Activated naive CD4-positive, alpha-beta T cell treated with Interleukin-2 at 50 U/mL for 16 hours (primary cell): ENCODE measurements around the gene GRIN1.
A peak's percentile ranks its signal among the peaks of the same experiment; 100 is the strongest.

ENCODE experiments used
- DNase-seq: peaks from one replicate; pipeline ENCODE4 v3.0.0-alpha.2; 2020

The GRIN1 gene

DNA sequence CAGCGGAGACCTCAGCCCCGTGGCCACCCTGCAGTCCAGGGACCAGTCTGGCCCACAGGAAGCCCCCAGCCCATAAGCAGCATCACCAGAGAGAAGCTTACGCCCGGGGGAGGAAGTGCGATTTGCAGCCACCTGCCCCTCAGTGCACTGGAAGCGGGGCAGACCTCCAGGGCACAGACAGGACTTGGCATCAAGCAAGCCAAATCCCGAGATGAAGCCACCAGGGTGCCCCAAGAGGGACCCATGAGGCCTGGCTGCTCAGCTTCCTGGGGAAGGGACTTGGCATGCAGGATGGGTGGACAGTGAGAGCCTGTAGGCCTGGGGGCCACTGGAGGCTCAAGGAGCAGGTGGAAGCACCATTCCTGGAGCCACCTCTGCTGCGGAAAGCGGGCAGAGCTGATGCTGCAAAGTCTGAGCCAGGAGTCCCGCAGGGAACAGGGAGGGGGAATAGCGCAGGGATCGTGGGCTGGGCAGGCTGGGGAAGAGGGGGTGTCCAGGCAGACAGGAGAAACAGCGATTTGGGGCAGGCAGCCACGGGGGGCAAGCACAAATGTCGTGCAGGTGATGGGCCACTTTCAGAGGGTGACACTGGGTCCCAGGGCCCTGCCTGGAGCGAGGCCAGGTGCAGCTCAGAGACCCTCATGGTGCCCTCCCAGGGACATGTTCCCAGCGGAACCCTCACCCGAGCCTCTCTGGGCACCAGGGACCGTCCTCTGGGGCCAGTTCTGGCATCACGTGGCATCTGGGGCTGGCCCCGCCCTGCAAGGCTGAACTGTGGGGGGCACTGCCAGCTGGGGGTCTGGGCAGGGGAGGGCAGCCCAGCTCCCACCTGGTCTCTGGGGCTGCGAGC, 27.7 kb downstream of the GRIN1 start:
- no peak for DNase-seq

DNA sequence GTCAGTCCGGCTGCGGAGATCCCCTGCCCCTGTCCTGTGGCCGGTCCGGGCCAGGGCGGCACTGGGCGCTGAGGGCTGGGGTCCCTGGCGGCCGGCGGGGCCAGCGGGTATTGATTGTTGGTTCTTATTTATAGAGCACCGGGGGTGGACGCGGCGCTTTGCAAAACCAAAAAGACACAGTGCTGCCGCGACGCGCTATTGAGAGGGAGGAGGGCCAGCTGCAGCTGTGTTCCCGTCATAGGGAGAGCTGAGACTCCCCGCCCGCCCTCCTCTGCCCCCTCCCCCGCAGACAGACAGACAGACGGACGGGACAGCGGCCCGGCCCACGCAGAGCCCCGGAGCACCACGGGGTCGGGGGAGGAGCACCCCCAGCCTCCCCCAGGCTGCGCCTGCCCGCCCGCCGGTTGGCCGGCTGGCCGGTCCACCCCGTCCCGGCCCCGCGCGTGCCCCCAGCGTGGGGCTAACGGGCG, 28.4 kb downstream of the GRIN1 start:
- DNase-seq, result no peak

DNA sequence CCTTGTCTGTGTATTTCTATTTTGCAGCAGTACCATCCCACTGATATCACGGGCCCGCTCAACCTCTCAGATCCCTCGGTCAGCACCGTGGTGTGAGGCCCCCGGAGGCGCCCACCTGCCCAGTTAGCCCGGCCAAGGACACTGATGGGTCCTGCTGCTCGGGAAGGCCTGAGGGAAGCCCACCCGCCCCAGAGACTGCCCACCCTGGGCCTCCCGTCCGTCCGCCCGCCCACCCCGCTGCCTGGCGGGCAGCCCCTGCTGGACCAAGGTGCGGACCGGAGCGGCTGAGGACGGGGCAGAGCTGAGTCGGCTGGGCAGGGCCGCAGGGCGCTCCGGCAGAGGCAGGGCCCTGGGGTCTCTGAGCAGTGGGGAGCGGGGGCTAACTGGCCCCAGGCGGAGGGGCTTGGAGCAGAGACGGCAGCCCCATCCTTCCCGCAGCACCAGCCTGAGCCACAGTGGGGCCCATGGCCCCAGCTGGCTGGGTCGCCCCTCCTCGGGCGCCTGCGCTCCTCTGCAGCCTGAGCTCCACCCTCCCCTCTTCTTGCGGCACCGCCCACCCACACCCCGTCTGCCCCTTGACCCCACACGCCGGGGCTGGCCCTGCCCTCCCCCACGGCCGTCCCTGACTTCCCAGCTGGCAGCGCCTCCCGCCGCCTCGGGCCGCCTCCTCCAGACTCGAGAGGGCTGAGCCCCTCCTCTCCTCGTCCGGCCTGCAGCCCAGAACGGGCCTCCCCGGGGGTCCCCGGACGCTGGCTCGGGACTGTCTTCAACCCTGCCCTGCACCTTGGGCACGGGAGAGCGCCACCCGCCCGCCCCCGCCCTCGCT, 29.0 kb downstream of the GRIN1 start:
- DNase-seq, result no peak

DNA sequence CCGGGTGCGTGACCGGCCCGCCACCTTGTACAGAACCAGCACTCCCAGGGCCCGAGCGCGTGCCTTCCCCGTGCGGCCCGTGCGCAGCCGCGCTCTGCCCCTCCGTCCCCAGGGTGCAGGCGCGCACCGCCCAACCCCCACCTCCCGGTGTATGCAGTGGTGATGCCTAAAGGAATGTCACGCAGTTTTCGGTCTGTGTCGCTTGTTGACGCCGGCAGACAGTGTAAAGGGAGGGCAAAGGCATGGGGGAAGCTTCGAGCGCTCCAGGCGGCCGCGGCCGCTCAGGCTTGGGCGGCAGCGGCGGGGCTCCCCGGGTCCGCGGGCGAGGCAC, 29.6 kb downstream of the GRIN1 start:
- no peak for DNase-seq

DNA sequence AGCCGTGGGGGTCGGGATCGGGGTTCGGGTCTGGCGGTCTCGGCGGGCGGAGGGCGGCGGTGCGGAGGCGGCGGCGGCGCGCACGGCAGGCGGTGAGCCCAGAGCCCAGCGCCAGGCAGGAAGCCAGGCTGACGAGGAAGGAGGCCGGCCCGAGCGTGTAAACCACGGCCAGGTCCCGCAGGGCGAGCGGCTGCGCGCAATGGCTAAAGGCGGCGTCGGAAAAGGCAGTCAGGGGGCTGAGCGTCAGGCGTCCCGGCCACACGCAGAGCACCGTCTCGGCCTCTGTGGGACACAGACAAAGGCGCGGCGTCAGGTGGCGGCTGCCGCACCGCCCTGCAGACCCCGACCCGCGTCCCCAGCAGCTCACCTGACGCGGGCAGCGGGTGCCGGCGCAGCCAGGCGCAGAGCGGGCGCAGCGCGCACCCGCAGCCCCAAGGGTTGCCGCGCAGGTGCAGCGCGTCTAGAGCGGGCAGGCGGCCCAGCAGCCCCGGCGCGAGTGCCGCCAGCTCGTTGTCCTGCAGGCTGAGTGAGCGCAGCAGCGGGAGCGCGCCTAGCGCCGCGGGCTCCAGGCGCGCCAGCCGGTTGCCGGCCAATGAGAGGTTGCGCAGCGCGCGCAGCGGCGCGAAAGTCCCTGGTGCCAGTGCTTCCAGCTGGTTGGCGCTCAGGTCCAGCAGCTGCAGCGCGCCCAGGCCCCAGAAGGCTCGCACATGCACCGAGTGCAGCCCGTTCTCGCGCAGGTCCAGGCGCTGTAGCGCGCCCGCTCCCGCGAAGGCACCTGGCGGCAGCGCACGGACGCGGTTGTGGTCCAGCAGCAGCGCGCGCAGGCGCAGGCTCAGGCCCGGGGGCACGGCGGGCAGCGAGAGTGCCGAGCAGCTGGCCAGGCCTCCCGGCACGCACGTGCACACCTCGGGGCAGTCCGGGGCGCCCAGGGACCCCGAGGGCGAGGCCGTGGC, 30.2 kb downstream of the GRIN1 start:
- DNase-seq, result no peak

DNA sequence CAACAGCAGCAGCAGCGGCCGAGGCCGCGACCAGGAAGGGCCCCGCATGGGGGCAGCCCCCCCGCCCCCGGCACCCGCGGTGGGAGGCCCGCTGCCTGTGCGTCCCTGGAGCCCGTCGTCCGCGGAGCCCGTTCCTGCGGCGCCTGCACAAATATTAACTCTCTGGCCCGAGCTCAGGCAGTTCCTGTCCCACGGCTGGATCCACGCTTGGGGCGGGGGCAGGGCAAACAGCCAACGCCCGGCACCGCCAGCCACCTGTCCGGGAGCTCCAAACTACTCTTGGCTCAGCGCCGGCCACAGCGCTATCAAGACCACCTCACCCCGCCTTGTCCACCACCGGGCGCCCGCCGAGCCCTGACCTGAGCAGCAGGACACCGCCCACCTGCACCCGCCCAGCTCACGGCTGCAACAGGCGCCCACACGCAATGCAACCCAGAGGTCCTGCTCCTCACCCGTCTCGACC, 31.0 kb downstream of the GRIN1 start, which contains the start of gene LRRC26:
Gene LRRC26 (minus strand): TSS at position 156 of the 463 bp plus-strand sequence. CDS start 108 bp downstream, at position 48.
- no peak for DNase-seq

DNA sequence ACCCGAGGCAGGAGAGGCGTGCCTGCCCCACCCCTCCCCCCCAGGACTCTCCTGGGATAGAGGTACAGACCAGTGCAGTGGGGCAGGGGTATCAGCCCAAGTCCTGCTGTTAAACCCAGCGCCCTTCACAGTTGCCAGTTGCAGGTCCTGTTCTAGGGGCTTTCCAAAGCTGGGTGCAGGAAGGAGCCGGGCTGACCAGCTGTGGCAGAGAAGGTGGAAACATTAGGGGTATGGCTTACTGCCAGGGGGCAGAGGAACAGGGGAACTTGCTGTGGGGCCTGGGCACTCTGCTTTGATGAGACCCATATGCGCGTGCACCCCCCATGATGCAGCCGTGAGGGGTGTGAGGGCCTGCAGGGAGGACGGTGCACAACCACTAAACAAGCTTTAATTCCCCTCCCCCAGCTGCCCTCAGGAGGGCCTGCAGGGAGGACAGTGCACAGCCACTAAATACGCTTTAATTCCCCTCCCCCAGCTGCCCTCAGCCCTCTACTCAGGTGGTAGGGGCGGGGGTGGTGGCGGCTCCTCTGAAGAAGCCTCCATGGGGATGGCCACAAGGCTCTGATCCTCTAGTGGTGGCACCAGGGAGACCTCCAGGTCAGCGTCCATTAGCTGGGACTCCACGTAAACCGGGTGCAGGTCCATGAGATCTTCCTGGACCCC, 31.7 kb downstream of the GRIN1 start:
- no peak for DNase-seq

DNA sequence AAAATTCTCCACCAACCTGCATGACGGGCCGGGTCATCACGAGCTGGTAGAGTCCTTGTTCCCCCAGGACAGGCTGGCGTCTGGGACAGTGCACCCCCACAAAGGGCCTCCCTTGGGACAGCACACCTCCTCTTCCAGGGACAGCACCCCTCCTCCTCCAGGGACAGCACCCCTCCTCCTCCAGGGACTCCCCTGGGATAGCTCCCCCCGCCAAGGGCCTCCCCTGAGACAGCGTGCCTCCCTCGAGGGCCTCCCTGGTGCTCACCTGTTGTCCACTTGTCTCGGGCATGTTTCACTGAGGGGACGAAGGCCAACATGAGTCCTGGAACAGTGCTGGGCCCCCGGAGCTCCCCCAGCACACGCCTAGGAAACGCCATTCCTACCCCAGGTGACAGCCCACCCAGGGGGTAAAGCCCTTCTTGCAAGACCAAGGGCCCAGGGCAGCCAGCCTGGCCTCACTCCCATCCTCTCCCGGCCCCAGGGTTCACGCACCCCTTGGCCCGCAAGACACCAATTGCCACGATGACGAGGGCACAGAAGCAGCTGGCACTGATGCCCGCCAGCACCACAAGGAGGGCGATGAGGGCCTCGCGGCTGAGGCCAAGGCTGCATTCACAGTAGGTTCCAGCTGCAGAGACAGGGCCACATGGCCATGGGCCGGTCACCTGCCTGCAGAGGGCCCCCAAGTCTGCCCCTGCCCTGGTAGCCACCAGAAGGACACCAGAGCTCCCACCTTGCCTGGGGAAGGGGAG, 32.4 kb downstream of the GRIN1 start:
- no peak for DNase-seq

DNA sequence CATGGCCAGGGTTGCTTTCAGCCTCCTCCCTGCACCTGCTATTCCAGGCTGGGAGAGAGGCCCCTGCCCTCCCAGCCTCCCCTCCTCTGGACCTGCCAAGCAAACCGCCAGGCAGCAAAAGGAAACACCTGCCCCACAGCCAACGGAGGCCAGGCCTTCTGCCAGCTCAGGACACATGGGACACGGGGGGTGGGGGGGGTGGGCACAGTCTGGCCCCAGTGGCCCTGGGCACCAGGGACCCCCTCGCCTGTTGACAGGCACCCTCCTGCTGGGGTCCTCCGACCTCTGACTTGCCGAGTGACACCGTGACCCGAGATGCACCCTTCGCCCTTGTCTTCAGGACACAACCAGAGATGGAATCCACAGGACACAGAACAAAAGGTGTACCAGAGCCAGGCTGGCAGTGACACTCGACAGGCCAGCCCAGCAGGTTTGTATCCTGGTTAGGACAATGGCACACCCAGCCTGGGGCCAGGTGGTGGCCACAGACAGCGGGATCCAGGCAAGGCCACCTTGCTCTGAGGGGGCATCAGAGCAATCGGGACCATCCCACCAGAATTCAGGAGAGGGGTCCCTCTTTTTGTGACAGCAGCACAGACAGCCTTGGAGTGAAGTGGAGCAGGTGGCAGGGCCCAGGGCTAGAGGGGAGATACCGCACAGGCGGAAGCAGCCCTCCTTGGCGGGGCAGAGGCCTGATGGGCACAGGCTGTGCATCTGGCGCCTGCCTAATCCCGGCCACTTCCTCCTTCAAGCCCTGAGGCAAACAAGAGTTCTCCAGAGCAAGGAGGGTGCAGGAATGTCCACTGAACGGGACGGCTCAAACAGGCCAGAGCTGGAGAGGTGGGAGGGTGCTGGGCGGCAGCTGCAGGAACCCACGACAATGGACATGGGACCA, 34.2 kb downstream of the GRIN1 start:
- no peak for DNase-seq

DNA sequence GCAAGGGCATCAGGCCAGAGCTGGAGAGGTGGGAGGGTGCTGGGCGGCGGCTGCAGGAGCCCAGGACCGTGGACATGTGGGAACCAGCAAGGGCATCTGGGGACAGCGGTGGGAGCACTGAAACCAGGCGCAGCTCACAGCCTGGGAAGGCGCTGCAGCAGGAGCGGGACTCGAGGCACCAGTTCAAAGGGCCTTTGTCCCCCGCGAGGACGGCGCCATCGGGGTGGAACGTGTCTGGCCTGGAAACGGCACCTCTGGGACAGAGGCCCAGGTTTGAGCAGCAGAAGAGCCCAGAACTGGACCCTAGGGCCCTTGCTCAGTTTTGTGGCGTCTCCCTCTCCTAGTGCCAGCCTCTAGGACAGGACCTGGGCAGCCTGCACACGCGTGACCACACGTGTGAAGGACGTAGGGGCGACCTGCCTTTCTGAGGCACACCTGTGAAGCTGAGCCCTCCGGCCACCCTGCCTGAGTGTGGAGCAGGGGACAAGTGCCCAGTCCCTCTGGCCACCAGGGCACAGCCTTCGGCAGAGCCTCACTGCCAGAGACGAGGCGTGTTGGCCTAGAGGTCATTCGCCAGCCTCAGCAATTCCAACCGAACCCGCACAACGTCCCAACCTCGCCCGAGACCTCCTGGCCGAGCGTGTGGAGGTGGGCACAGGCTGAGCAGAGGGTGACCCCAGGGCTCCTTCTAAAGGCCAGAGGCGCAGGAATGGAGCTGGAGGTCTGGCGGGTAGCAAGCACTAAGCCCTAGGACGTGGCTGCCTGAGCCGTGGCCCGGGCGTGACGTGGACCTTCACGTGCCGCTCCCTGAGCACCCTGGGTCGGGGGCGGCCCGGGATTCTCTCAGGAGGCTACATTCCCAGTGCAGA, 35.1 kb downstream of the GRIN1 start:
- DNase-seq, result no peak

DNA sequence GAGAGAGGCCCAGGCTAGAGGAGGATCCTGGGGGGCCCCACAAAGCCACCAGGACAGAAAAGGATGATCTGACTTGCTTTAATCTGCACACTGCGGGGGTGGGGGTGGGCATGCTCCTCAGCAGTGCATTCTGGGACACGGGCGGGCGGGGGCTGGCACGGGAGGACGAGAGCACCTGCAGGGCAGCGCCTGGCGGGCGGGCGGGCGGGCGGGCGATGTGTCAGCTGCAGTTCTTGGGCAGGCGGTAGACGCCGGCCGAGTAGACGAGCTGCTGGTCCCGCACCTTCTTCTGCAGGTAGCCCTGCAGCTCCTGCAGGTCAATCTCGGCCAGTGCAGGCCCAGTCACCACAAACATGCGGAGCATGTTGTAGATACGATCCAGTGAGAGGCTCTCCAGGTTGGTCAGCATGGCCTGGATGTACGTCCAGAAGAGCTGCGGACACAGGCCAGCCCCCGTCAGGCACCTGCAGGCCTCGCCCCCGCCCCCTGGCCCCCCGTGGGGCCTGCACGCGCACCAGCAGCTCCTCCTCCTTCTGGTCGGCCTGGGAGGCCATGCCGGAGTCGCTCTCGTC, 35.9 kb downstream of the GRIN1 start:
- DNase-seq, result no peak

DNA sequence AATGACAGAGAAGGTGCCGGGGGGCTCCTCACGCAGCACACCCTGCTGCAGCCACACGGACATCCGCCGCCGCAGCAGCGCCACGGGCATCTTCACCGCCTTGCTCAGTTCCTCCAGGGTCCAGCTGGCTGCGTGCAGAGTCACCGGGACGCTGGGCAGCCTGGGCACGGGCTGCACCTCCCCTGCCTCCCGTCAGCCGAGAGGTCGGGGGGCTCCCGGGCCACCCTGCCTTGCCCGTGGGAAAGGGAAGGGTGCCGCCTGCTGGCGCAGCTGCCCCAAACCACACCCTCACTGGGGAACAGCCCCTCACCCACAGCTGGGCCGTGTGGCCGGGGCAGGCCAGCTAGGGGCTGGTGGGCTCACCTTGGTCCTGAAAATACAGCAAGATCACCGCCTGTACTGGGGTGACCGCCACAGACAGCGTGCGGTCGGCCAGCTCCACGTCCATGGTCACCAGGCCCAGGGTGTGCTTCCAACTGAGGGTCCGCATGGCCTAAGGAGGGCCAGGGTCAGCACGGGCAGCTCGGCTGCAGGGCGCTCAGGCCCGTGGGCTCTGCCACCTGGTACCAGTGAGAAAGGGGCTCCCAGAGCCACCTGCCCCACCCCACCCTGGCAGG, 36.5 kb downstream of the GRIN1 start:
- DNase-seq, result no peak

DNA sequence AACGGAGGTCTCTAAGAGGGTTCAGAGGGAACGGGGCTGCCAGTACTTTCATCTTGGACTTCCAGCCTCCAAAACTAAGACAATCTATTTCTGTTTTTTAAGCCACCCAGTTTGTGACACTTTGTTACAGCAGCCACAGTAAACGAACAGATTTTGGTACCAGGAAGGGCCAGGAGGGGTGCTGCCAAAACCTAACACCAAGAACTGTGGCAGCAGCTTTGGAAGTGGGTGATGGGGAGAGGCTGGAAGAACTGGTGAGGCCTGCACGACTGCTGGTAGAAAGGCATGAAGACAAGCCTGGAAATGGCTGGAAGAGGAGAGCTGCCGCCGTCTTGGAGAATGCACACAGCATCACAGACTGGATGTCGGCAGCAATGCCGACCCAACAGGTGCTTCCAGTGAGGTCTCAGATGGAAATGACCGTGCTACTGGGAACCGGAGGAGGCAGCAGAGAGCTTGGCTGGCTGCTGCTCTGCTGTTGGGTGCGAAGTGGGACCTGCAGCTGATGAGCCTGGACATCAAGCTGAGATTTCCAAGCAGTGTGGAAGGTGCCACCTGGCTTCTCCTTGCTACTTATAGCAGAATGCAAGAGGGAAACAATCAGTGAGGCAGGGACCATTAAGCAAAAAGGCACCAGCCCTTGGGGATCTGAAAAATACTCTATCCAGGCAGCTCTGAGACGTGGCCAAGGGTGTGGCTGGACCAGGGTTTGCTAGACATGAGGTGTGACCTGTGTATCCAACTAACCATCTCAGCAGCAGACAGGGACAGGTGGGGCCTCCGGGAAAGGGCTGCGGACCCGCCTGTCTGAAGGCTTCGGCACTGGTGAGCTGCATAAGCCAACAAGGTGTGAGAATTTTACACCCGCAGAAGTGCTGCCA, 37.6 kb downstream of the GRIN1 start:
- DNase-seq, result peak; percentile 18

DNA sequence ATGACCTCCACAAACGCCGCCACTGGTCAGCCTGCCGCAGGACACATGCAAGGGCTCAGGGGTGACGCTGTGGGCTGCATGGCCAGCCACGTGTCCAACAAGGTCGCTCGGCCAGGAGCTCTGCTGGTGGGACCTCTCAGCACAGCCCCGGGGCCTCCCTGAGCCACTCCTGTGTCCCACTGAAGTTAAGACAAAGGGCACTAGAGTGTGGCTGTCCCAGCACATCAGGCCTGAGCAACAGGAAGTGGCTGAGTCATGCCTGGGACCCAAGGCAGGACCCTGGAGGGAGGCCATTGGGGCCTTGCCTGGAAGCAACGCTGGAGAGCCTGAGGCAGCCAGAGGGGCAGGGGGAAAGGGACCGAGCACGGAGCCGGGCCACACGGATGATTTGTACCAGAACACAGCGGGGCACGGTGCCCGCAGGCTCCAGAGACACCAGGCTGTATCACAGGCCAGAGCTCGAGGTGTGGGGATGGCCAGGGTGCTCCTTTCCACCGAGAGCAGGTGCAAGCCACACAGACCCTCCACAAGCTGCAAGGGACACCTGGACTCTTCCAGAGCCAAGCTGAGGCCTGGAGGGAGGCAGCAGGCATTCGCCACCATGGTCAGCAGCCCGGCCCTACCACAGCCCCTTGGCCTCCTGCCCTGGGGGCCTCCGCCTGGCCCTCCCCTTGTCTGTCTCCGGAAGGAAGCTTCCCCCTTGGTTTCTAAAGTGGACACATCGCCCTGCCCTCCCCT, 39.4 kb downstream of the GRIN1 start:
- no peak for DNase-seq

DNA sequence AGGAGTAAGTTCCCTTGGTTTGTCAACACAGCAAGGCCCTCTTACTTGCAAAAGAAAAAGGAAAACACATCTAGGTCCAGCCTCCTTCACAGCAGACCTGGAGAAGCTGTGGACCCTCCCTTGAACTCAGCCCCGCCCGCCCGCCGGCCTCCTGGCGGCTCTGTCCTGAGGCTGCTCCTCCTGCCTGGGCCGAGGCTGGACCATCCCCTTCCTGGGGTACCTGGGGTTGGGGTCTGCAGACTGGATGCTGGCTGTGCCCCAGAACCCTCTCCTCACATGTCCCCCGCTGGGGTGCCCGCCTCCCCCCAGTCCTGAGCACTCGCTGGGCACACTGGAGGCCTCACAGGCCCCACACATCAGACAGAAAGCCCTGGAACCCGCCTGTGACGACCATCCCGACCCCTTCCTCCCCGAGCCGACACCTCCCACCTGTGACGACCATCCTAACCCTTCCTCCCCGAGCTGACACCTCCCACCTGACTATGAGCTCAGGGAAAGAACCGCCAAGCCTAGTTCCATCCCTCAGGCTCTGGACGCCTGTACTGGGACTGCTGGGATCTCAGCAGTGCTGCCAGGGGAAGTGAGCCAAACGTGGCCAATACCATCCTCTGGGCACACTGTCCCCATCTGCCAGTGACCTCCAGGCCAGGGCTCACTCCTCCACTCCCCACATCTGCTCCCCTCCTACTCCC, 40.1 kb downstream of the GRIN1 start:
- DNase-seq, result no peak

DNA sequence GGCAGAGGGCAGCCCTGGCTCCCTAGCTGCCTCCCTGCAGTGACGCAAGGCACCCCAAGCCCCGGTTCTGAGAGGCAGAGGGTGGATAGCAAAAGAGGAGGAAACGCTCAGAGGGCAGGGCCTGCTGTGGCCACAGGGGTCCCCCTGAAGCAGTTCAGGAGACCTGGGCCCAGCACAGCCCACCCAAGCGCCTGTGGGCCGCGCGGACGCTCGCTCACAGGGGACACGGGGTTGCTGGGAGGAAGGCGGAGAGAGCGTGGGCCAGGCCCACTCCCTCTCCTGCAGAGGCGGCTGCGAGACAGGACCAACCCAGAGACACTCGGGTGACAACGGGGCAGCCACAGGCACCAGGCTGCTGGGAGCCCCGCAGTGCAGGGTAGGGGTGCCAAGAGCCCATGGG, 40.8 kb downstream of the GRIN1 start:
- DNase-seq, result no peak
